Measurements from ENCODE around the gene GPR4.
A peak's percentile ranks its signal among the peaks of the same experiment; 100 is the strongest.

The GPR4 gene

GRCh38 chr19:45587873-45588272 lies 14.1 kb downstream of the GPR4 start:
- no peak for DNase-seq

- DNase-seq, result no peak
These were observed 16.8 kb downstream of the GPR4 start for GRCh38 chr19:45585158-45585577.

GRCh38 chr19:45584332-45585157 lies 17.5 kb downstream of the GPR4 start, which contains the start of gene OPA3:
Gene OPA3, minus strand, starts transcription at chr19:45584802. Its CDS starts 38 bp downstream, at chr19:45584764.
- DNase-seq, result peak; percentile 99

DNA sequence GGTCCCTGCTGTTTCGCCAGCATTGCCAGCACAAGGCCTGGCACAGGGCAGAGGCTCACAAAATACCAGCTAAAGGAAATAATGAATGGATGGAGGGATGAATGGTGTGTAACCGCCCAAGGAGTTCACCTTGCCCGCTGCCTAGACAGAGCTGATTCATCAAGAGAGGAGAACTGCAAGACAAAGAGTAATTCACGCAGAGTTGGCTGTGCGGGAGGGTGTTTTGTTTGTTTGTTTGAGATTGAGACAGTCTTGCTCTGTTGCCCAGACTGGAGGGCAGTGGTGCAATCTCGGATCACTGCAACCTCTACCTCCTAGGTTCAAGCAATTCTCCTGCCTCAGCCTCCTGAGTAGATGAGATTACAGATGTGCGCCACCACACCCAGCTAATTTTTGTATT lies 20.4 kb downstream of the GPR4 start:
- DNase-seq, result no peak

DNA sequence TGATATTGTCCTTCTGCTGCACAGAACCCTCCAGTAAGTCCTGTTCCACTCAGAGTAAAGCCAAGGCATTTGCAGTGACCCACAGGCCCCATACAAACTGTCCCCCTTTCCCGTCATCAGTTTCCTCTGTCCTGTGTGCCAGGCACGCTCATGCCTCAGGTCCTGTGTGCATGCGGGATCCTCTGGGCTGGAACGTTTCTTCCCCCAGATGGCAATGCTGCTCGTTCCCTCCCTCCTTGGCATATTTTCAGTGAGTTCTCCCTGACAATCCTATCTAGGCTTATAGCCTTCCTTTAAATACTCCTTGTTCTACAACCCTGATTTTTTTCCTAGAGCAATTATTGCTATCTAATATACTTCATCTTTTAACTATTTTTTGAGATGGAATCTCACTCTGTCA lies 23.2 kb downstream of the GPR4 start:
- DNase-seq, result no peak

- no peak for DNase-seq
These were observed 24.7 kb downstream of the GPR4 start for GRCh38 chr19:45577111-45577905.

DNA sequence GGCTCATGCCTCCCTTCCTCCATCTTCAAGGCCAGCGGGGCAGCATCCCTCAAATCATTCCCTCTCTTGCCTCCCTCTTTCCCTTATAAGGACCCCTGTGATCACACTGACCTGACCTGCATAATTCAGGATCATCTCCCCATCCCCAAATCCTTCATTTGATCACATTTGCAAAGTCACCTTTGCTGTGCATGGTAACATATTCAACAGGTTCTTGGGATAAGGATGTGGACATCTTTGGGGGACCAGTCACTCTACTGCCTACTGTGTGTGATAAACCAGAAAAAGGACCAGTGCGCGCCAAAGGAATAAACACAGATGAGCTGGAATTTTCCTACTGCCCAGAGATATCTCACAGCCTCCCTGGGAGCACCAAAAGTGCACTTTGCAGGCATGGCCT lies 25.3 kb downstream of the GPR4 start:
- DNase-seq, result no peak

- no peak for DNase-seq
These were observed 26.8 kb downstream of the GPR4 start for GRCh38 chr19:45575216-45575615.

DNA sequence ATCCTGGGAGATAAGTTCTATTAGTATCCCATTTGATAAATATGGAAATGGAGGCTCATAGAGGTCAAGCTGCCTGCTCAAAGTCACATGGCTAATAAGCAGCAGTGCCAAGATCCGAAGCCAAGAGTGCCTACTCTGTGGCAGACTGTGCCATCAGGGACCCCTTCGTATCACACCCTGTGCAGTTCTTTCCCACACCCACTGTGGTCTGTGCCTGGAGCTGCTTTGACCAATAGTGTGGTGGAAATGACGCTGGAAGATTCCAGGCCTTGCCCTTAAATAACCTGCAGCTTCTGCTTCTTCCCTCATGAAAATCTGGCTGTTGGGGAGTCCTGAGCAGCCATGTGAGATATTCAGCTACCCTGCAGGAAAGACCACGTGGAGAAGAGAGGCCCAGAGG lies 27.5 kb downstream of the GPR4 start:
- no peak for DNase-seq

- DNase-seq, result no peak
These were observed 30.4 kb downstream of the GPR4 start for GRCh38 chr19:45571457-45572220.

DNA sequence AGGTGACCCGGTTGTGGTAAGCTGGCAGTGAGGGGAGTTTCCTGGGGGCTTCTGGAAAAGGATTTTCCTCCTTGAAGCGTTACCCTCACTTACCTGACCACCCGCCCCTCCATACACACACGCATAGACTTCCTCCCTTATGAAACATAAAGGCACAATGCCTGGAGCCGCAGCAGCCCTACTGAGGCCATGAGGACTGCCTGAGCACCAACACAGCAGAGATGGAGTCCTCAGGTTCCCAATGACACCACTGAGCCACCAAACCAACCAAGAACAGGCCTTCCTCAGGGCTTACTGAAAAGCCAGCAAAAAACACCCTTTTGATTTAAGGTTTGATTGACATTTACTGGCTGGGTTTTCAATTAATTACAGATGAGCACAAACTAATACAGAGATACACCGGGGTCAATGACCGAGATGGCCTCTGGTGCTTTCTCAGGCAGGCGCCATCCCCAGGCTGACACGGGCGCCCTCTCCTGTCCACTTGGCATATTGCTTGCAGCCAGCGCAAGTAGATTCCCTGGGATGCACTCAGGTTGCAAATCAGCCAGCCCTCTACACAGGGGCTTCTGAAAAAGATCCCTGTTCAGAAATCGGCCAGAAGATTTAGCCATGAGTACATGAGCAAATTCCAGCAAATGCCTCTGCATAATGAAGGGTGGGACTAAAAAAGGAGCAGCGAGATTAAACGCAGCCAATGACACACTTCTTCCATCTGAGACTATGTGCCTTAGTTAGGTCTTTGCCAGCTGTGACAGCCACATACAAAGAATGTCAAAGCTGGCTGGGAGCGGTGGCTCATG lies 32.2 kb downstream of the GPR4 start:
- peak; percentile 33 for DNase-seq

- no peak for DNase-seq
These were observed 33.3 kb downstream of the GPR4 start for GRCh38 chr19:45568732-45569131.

- no peak for DNase-seq
These were observed 34.4 kb downstream of the GPR4 start for GRCh38 chr19:45567609-45568008.

DNA sequence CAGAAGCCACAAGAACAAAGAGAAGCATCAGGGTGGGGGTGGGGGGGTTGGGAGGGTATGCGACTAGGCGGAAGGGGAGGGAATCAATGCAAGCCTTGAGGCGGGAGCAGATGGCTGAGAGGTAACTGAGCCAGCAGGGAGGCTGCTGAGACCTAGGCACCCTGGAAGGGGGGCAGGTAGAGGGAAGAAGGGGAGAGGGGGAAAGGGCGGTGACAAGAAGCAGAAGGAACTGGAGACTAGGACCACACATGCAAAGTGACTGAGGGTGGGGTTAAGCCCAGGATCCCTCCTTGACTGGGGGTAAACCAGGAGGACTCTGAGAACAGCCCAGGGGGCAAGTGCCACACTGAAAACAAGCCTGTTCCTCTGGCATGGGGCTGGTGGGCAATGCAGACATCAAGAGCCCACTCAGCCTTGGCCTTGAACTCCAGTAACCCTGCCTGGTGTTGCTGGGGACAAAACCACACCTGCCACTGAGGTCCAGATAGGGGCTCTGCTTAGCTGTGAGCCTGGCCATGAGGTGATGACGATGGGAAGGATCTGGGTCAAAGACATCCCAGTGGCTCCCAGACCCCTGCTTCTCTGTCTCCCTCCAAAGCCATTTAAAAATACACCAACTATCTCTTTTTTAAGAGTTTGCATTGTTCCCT lies 37.8 kb downstream of the GPR4 start:
- no peak for DNase-seq

- no peak for DNase-seq
These were observed 41.3 kb downstream of the GPR4 start for GRCh38 chr19:45560686-45561085.

GRCh38 chr19:45560038-45560437 lies 42.0 kb downstream of the GPR4 start:
- no peak for DNase-seq

DNA sequence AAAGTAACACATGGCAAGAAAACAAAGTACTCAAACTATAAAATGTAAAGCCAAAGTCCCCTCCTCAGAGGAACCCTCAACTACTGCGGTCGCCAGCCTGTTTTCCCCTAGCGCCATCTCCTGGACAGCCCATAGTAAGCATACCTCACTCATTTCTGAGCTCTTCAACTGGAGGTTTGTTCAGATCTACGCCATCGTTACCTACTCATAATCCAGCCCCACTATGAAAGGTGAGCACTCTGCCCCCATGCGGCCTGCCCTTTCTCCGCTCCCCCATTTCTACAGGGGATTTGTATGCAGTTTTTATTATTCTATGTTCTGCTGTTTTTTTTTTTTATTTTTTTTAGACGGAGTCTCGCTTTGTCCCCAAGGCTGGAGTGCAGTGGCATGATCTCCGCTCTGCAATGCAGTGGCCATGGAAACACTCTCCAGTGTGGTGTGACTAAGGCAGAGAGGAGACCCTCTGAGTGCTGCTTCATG lies 43.6 kb downstream of the GPR4 start:
- DNase-seq, result peak; percentile 73

DNA sequence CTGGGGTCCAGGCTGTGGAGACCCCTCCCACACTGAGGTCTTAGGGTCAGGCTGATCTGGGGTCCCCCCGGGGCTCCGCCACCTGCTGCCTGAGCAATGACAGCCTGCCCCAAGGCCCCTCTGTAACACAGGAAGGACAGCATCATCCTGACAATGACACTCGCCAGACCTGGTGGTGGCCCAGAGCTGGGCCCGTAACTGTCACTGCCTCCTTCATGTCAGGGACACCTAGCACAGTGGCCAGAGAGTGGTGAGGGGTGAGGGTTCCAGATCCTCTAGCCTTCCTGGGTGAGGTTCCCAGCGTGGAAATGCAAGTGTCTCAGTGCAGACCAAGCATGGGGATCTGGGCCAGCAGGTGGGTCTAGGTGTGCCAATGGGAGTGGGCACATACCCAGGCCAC lies 45.2 kb downstream of the GPR4 start:
- DNase-seq, result no peak

DNA sequence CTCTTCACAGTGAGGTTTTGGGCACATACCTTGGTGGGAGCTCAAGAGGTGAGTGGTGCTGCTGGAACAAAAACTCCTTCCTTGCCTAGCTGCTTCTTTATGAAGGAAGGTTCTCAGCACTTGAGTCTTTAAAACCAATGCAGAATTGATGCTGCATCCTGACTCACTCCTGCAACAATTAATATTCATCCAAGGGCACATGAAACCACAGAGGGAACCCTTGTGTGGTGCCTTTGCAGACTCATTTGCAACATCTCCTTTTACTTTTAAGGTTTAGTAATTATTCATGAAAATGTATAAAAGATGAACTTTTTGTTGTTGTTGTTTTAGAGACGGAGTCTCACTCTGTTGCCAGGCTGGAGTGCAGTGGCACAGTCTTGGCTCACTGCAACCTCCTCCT lies 47.5 kb downstream of the GPR4 start:
- DNase-seq, result no peak

- DNase-seq, result no peak
These were observed 48.5 kb downstream of the GPR4 start for GRCh38 chr19:45553464-45553863.

- DNase-seq, result no peak
These were observed 53.9 kb downstream of the GPR4 start for GRCh38 chr19:45547965-45548609.
